ENCODE measurements around the gene NFIC.
"Not testable (repeated sequence)": the region's sequence is repeated elsewhere in the genome, so short reads cannot be mapped to it uniquely, and the experiment has no call there.

The NFIC gene

GRCh38 chr19:3348042-3348441 lies 18.3 kb upstream of the NFIC start (continued):
- no peak for TF ChIP-seq TCF4 (CRISPR knock-in tag; IDR thresholded peaks at IDR 0.05; ENCODE audit: borderline replicate concordance)
- TF ChIP-seq ZFP30 (CRISPR knock-in tag; IDR thresholded peaks at IDR 0.05), result no peak
- no peak for TF ChIP-seq GLIS3 (CRISPR knock-in tag; IDR thresholded peaks at IDR 0.05)
- no peak for TF ChIP-seq ZNF8 (CRISPR knock-in tag; IDR thresholded peaks at IDR 0.05)
- TF ChIP-seq ZFP3 (CRISPR knock-in tag; IDR thresholded peaks at IDR 0.05), result no peak
- TF ChIP-seq, protein P1, sequence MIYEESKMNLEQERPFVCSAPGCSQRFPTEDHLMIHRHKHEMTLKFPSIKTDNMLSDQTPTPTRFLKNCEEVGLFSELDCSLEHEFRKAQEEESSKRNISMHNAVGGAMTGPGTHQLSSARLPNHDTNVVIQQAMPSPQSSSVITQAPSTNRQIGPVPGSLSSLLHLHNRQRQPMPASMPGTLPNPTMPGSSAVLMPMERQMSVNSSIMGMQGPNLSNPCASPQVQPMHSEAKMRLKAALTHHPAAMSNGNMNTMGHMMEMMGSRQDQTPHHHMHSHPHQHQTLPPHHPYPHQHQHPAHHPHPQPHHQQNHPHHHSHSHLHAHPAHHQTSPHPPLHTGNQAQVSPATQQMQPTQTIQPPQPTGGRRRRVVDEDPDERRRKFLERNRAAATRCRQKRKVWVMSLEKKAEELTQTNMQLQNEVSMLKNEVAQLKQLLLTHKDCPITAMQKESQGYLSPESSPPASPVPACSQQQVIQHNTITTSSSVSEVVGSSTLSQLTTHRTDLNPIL (CRISPR knock-in tag; IDR thresholded peaks at IDR 0.05; ENCODE audit: low read depth), result no peak
- TF ChIP-seq ZNF565 (CRISPR knock-in tag; conservative IDR thresholded peaks at IDR 0.05; ENCODE audit: low read depth), result no peak

- ATAC-seq, result not testable (repeated sequence)
These were observed 17.9 kb upstream of the NFIC start for GRCh38 chr19:3348469-3348868.

DNA sequence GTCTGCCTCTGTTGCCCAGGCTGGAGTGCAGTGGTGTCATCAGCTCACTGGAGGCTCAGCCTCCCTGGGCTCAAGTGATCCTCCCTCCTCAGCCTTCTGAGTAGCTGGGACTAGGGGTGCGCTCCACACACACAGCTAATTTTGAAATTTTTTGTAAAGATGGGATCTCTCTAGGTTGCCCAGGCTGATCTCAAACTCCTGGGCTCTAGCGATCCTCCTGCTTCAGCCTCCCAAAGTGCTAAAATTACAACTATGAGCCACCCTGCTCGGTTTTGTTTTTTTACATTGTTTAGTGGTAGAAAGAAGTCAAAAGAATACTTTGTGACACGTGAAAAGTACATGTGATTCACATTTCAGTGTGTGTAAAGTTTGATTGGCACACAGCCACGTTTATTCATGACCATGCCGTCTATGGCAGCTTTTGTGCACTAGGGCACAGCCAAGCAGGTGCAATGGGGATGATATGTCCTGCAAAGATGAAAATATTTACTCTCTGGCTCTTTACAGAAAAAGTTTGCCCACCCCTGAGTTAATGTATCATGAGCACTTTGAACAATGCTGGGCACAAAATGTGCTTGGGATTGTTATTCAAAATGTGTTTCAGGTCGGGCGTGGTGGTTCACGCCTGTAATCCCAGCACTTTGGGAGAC lies 16.2 kb upstream of the NFIC start:
- no peak for TF ChIP-seq ZNF8 (CRISPR knock-in tag; IDR thresholded peaks at IDR 0.05)
- no peak for TF ChIP-seq TSHZ2 (CRISPR knock-in tag; IDR thresholded peaks at IDR 0.05)
- TF ChIP-seq ZC3H10 (CRISPR knock-in tag; IDR thresholded peaks at IDR 0.05), result no peak
- no peak for TF ChIP-seq BACH2 (CRISPR knock-in tag; IDR thresholded peaks at IDR 0.05; ENCODE audit: borderline replicate concordance)
- no peak for ATAC-seq

DNA sequence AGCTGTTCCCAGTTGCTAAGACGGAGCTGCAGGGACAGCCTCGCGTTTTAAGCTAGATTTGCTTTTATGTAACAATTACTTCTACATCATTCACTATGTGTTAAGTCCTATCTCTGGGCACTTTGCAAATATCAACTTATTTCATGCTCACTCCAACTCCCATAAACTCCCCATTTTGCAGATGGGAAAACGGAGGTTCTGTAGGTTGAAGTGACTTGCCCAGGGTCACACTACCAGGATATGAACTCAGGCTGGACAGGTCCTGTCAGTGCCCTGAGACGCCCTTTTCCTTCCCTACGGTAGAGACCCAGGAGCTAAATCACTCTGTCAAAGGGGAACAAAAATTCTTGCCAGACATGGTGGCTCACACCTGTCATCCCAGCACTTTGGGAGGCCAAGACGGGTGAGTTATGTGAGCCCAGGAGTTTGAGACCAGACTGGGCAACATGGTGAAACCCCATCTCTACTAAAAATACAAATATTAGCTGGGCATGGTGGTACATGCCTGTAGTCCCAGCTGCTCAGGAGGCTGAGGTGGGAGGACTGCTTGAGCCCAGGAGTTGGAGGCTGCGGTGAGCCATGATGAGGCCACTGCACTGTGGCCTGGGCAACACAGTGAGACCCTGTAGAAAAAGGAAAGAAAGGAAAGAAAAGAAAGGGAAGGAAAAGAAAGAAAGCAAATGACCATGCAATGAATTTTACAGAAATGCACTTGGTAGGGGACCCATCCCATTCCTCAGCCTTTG lies 14.5 kb upstream of the NFIC start:
- no peak for ATAC-seq
- TF ChIP-seq ESRRG (CRISPR knock-in tag; IDR thresholded peaks at IDR 0.05) (no peak), CSDC2 (CRISPR knock-in tag; IDR thresholded peaks at IDR 0.05) (no peak), GLIS3 (CRISPR knock-in tag; IDR thresholded peaks at IDR 0.05) (no peak), PPARA (CRISPR knock-in tag; IDR thresholded peaks at IDR 0.05; ENCODE audit: borderline replicate concordance) (no peak), ZC3H10 (CRISPR knock-in tag; IDR thresholded peaks at IDR 0.05) (no peak), POU6F1 (CRISPR knock-in tag; IDR thresholded peaks at IDR 0.05; ENCODE audit: borderline replicate concordance, low read depth) (no peak), TSHZ2 (CRISPR knock-in tag; IDR thresholded peaks at IDR 0.05) (no peak), TOX (CRISPR knock-in tag; IDR thresholded peaks at IDR 0.05; ENCODE audit: borderline replicate concordance) (no peak), RARB (CRISPR knock-in tag; IDR thresholded peaks at IDR 0.05) (no peak), OSR1 (CRISPR knock-in tag; IDR thresholded peaks at IDR 0.05) (no peak), TCF4 (CRISPR knock-in tag; IDR thresholded peaks at IDR 0.05; ENCODE audit: borderline replicate concordance) (no peak), BACH2 (CRISPR knock-in tag; IDR thresholded peaks at IDR 0.05; ENCODE audit: borderline replicate concordance) (no peak), ZNF8 (CRISPR knock-in tag; IDR thresholded peaks at IDR 0.05) (no peak), ZFP30 (CRISPR knock-in tag; IDR thresholded peaks at IDR 0.05) (no peak), ZFP3 (CRISPR knock-in tag; IDR thresholded peaks at IDR 0.05) (no peak)
- TF ChIP-seq, protein P1 (CRISPR knock-in tag; IDR thresholded peaks at IDR 0.05; ENCODE audit: low read depth), result no peak
- TF ChIP-seq, protein P2, sequence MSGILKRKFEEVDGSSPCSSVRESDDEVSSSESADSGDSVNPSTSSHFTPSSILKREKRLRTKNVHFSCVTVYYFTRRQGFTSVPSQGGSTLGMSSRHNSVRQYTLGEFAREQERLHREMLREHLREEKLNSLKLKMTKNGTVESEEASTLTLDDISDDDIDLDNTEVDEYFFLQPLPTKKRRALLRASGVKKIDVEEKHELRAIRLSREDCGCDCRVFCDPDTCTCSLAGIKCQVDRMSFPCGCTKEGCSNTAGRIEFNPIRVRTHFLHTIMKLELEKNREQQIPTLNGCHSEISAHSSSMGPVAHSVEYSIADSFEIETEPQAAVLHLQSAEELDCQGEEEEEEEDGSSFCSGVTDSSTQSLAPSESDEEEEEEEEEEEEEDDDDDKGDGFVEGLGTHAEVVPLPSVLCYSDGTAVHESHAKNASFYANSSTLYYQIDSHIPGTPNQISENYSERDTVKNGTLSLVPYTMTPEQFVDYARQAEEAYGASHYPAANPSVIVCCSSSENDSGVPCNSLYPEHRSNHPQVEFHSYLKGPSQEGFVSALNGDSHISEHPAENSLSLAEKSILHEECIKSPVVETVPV (CRISPR knock-in tag; IDR thresholded peaks at IDR 0.05), result no peak
